ENCODE data around the gene RPL28.

Gene RPL28

GRCh38 chr19:55384920-55385723 lies 610 bp upstream of the RPL28 start:
- ATAC-seq (replicated peaks) (peak; percentile 75), DNase-seq (peak; percentile 94 to 97 (median 96))
- peak overlapping the region; percentile 94 to 97 for H3K4me3 Mint-ChIP-seq
- H3K27ac Mint-ChIP-seq: peak overlapping the region; percentile 96 to 99
- H3K36me3 Mint-ChIP-seq (ENCODE audit: insufficient read depth): peaks cover 53% of the 10 kb centered on the region
- no peaks in the 10 kb centered on the region for H3K9me3 Mint-ChIP-seq
- no peaks in the 10 kb centered on the region for H3K27me3 Mint-ChIP-seq
- H3K4me1 Mint-ChIP-seq (ENCODE audit: low read depth in 2 of 2): peaks cover 59 to 67% of the 10 kb centered on the region in 2 donors

GRCh38 chr19:55386493-55386971 lies 800 bp downstream of the RPL28 start:
- peak overlapping the region; percentile 94 to 97 for H3K4me3 Mint-ChIP-seq
- no peaks in the 10 kb centered on the region for H3K27me3 Mint-ChIP-seq
- no peaks in the 10 kb centered on the region for H3K9me3 Mint-ChIP-seq
- peak overlapping the region; percentile 96 to 99 for H3K27ac Mint-ChIP-seq
- no peak for ATAC-seq (replicated peaks)
- H3K36me3 Mint-ChIP-seq (ENCODE audit: insufficient read depth): peaks cover 66% of the 10 kb centered on the region
- DNase-seq: no peak
- peaks cover 66 to 75% of the 10 kb centered on the region in 2 donors for H3K4me1 Mint-ChIP-seq (ENCODE audit: low read depth in 2 of 2)

GRCh38 chr19:55387736-55388497 lies 2.2 kb downstream of the RPL28 start:
- Mint-ChIP-seq H3K4me3 (peak overlapping the region; percentile 94 to 97), H3K9me3 (no peaks in the 10 kb centered on the region), H3K36me3 (ENCODE audit: insufficient read depth) (peaks cover 70% of the 10 kb centered on the region), H3K27me3 (no peaks in the 10 kb centered on the region), H3K4me1 (ENCODE audit: low read depth in 2 of 2) (peaks cover 58 to 61% of the 10 kb centered on the region in 2 donors), H3K27ac (peak overlapping the region; percentile 96 to 99)
- no peak for DNase-seq
- no peak for ATAC-seq (replicated peaks)

- DNase-seq: no peak
- H3K9me3 Mint-ChIP-seq: no peaks in the 10 kb centered on the region
- ATAC-seq (replicated peaks): no peak
- H3K36me3 Mint-ChIP-seq (ENCODE audit: insufficient read depth): peaks cover 72% of the 10 kb centered on the region
- H3K27me3 Mint-ChIP-seq: no peaks in the 10 kb centered on the region
- H3K27ac Mint-ChIP-seq: peak overlapping the region; percentile 84 to 99
- peak overlapping the region; percentile 27 to 97 for H3K4me3 Mint-ChIP-seq
- H3K4me1 Mint-ChIP-seq (ENCODE audit: low read depth in 2 of 2): peaks cover 49 to 53% of the 10 kb centered on the region in 2 donors
These were observed 3.9 kb downstream of the RPL28 start for GRCh38 chr19:55389386-55390317.

- H3K36me3 Mint-ChIP-seq (ENCODE audit: insufficient read depth): peaks cover 66% of the 10 kb centered on the region
- peak overlapping the region in 1 of 2 donors; percentile 97 for H3K4me3 Mint-ChIP-seq
- no peak for DNase-seq
- no peaks in the 10 kb centered on the region for H3K27me3 Mint-ChIP-seq
- ATAC-seq (replicated peaks): no peak
- H3K9me3 Mint-ChIP-seq: no peaks in the 10 kb centered on the region
- peak overlapping the region; percentile 84 to 99 for H3K27ac Mint-ChIP-seq
- H3K4me1 Mint-ChIP-seq (ENCODE audit: low read depth in 2 of 2): peaks cover 46 to 47% of the 10 kb centered on the region in 2 donors
These were observed 4.7 kb downstream of the RPL28 start for GRCh38 chr19:55390461-55390880.

GRCh38 chr19:55391191-55391670 lies 5.5 kb downstream of the RPL28 start:
- no peaks in the 10 kb centered on the region for H3K9me3 Mint-ChIP-seq
- peaks cover 59% of the 10 kb centered on the region for H3K36me3 Mint-ChIP-seq (ENCODE audit: insufficient read depth)
- H3K27ac Mint-ChIP-seq: peak overlapping the region; percentile 84 to 99
- ATAC-seq (replicated peaks) (no peak), DNase-seq (no peak)
- no peaks in the 10 kb centered on the region for H3K27me3 Mint-ChIP-seq
- no peak overlapping the region for H3K4me3 Mint-ChIP-seq
- peaks cover 40 to 41% of the 10 kb centered on the region in 2 donors for H3K4me1 Mint-ChIP-seq (ENCODE audit: low read depth in 2 of 2)

- Mint-ChIP-seq H3K4me1 (ENCODE audit: low read depth in 2 of 2) (peaks cover 33 to 34% of the 10 kb centered on the region in 2 donors), H3K36me3 (ENCODE audit: insufficient read depth) (peaks cover 58% of the 10 kb centered on the region), H3K27ac (peak overlapping the region in 1 of 2 donors; percentile 99), H3K9me3 (no peaks in the 10 kb centered on the region), H3K4me3 (no peak overlapping the region), H3K27me3 (no peaks in the 10 kb centered on the region)
- ATAC-seq (replicated peaks): no peak
- DNase-seq: no peak
These were observed 6.2 kb downstream of the RPL28 start for GRCh38 chr19:55391702-55392615.

- peaks cover 52% of the 10 kb centered on the region for H3K36me3 Mint-ChIP-seq (ENCODE audit: insufficient read depth)
- DNase-seq: no peak
- H3K4me3 Mint-ChIP-seq: peak overlapping the region in 1 of 2 donors; percentile 10
- H3K27ac Mint-ChIP-seq: peak overlapping the region in 1 of 2 donors; percentile 99
- H3K9me3 Mint-ChIP-seq: no peaks in the 10 kb centered on the region
- H3K27me3 Mint-ChIP-seq: no peaks in the 10 kb centered on the region
- H3K4me1 Mint-ChIP-seq (ENCODE audit: low read depth in 2 of 2): peaks cover 25 to 26% of the 10 kb centered on the region in 2 donors
- ATAC-seq (replicated peaks): no peak
These were observed 7.4 kb downstream of the RPL28 start for GRCh38 chr19:55392820-55393761.

- ATAC-seq (replicated peaks): no peak
- Mint-ChIP-seq H3K4me1 (ENCODE audit: low read depth in 2 of 2) (peaks cover 5 to 10% of the 10 kb centered on the region in 2 donors), H3K9me3 (no peaks in the 10 kb centered on the region), H3K36me3 (ENCODE audit: insufficient read depth) (peaks cover 62% of the 10 kb centered on the region), H3K27ac (peak overlapping the region; percentile 5 to 72), H3K4me3 (peak overlapping the region; percentile 2 to 48), H3K27me3 (no peaks in the 10 kb centered on the region)
- DNase-seq: no peak
These were observed 12.6 kb downstream of the RPL28 start for GRCh38 chr19:55398200-55398925.

- H3K27ac Mint-ChIP-seq: no peak overlapping the region
These were observed 14.8 kb downstream of the RPL28 start for GRCh38 chr19:55400281-55401087.

More at GRCh38 chr19:55400281-55401087, 14.8 kb downstream of the RPL28 start:
- peaks cover 5 to 12% of the 10 kb centered on the region in 2 donors for H3K4me1 Mint-ChIP-seq (ENCODE audit: low read depth in 2 of 2)
- H3K27me3 Mint-ChIP-seq: no peaks in the 10 kb centered on the region
- H3K4me3 Mint-ChIP-seq: no peak overlapping the region
- H3K36me3 Mint-ChIP-seq (ENCODE audit: insufficient read depth): peaks cover 79% of the 10 kb centered on the region
- no peak for DNase-seq
- H3K9me3 Mint-ChIP-seq: no peaks in the 10 kb centered on the region
- ATAC-seq (replicated peaks): no peak
